HepG2 (cell line): Measurements from ENCODE around the gene MEG3. TPM values are rescaled to one million over a fixed set of nuclear protein-coding genes. Genes with fewer than 3 reads are reported as not detected.
A peak's percentile ranks its signal among the peaks of the same experiment; 100 is the strongest.

Experiments
- ATM ChIP-seq: fragments of 450-650 bp; IDR thresholded peaks from 2 replicates; pipeline ENCODE4 v1.7.1; 2017; ENCODE audit warnings: mild to moderate bottlenecking, borderline replicate concordance
- BCL6 ChIP-seq: IDR thresholded peaks from 2 replicates; pipeline ENCODE4 v1.6.1; 2016; ENCODE audit warnings: missing genetic modification reagents, missing compliant biosample characterization
- EP300 ChIP-seq, 3 experiments: sonication (generic) in 1 of 3; formaldehyde crosslinking in 1 of 3; IDR thresholded peaks; 2 replicates each; pipeline versions ENCODE4 v1.5.1 to v1.6.1; 2011 to 2020; ENCODE audit warnings: low read depth in 2 of 3, low read length in 2 of 3, borderline replicate concordance in 1 of 3, improper control_type of control experiment in 1 of 3, mild to moderate bottlenecking in 1 of 3, missing genetic modification reagents in 1 of 3, moderate library complexity in 1 of 3
- FOXA1 ChIP-seq, 2 experiments: fragments of 450-650 bp in 1 of 2; sonication (generic) in 1 of 2; formaldehyde crosslinking in 1 of 2; IDR thresholded peaks; 2 replicates each; pipeline versions ENCODE4 v1.4.0 to v1.6.1; 2016 to 2020; ENCODE audit warnings: missing genetic modification reagents in 1 of 2
- FOXP4 ChIP-seq: sonication (generic); formaldehyde crosslinking; IDR thresholded peaks from 2 replicates; pipeline ENCODE4 v1.4.0; 2020; ENCODE audit warnings: missing genetic modification reagents
- PATZ1 ChIP-seq: sonication (generic); formaldehyde crosslinking; IDR thresholded peaks from 2 replicates; pipeline ENCODE4 v1.4.0; 2020; ENCODE audit warnings: missing genetic modification reagents
- TFAP4 ChIP-seq: sonication (generic); IDR thresholded peaks from 2 replicates; pipeline ENCODE4 v1.6.1; 2016; ENCODE audit warnings: low read depth, borderline replicate concordance
- ZNF44 ChIP-seq: sonication (generic); formaldehyde crosslinking; IDR thresholded peaks from 2 replicates; pipeline ENCODE4 v1.5.1; 2020; ENCODE audit warnings: mild to moderate bottlenecking, missing genetic modification reagents
- ZNF552 ChIP-seq: sonication (generic); formaldehyde crosslinking; IDR thresholded peaks from 2 replicates; pipeline ENCODE4 v1.9.0; 2022; ENCODE audit warnings: missing genetic modification reagents, mild to moderate bottlenecking, borderline replicate concordance
- ZNF562 ChIP-seq: sonication (generic); formaldehyde crosslinking; IDR thresholded peaks from 2 replicates; pipeline ENCODE4 v1.8.0; 2022; ENCODE audit warnings: missing genetic modification reagents, borderline replicate concordance
- ZNF687 ChIP-seq: sonication (generic); formaldehyde crosslinking; IDR thresholded peaks from 2 replicates; pipeline ENCODE4 v1.5.1; 2020; ENCODE audit warnings: mild to moderate bottlenecking, missing genetic modification reagents, moderate library complexity
- ZSCAN9 ChIP-seq: IDR thresholded peaks from 2 replicates; pipeline ENCODE4 v1.6.1; 2016; ENCODE audit warnings: borderline replicate concordance
- polyA plus RNA-seq, 8 experiments: library from polyadenylated mRNA; depleted of rRNA in 3 of 8; stranded (reverse) in 7 of 8; unstranded in 1 of 8; fragments of >200 nt; fragmentation: Illumina TruSeq in 4 of 8; extraction: Trizol in 4 of 8; gene quantifications; 2 replicates each; pipeline versions ENCODE4 v1.2.1 to v1.2.3, GENCODE V29; 2011 to 2016; ENCODE audit warnings: low read depth in 4 of 8, missing spikeins in 1 of 8, mixed read lengths in 1 of 8; ENCODE audit not compliant: insufficient read depth in 1 of 8
- total RNA-seq, 5 experiments: library from RNA; depleted of rRNA; stranded (reverse); fragments of >200 nt; fragmentation: Illumina TruSeq; extraction: Trizol; gene quantifications; 2 replicates each; pipeline ENCODE4 v1.2.3, GENCODE V29; 2016; ENCODE audit warnings: low read depth in 1 of 5

Gene MEG3
- total and polyA plus RNA-seq, 2 of the 13 experiments (the other 11 are each of a cell fraction or from before 2014, with no cell fraction given) = 0.17 TPM; not detected in 1

GRCh38 chr14:100893228-100893601, 67.3 kb downstream of the MEG3 start (continued):
- TF ChIP-seq FOXP4 (no peak), ZSCAN9 (no peak), ATM (no peak), ZNF562 (no peak), FOXA1 (IDR thresholded peaks at IDR 0.05) (no peak), FOXA1 (CRISPR knock-in tag; IDR thresholded peaks at IDR 0.05) (peak; percentile 48), TFAP4 (peak; percentile 29; the same call in 1 of the 2 replicates), PATZ1 (CRISPR knock-in tag) (no peak), ZNF687 (peak; percentile 25; the same call in 1 of the 2 replicates), ZNF552 (CRISPR knock-in tag) (no peak), EP300 (IDR thresholded peaks at IDR 0.05; ENCODE audit: low read depth in 2 of 2, low read length in 2 of 2) (no peak), EP300 (CRISPR knock-in tag; IDR thresholded peaks at IDR 0.05; ENCODE audit: borderline replicate concordance) (0 out of 2 replicates have a peak, but pooled peaks have one; percentile 17), ZNF44 (CRISPR knock-in tag) (no peak), BCL6 (CRISPR knock-in tag) (0 out of 2 replicates have a peak, but pooled peaks have one; percentile 16)
